ENCODE measurements around the gene TEX19. TPM values are rescaled to one million over a fixed set of nuclear protein-coding genes. Genes with fewer than 3 reads are reported as not detected.

Gene TEX19
- total and polyA plus RNA-seq, 3 donors from 2014 or later: 21.9 to 37.8 (median 31.2) TPM

DNA sequence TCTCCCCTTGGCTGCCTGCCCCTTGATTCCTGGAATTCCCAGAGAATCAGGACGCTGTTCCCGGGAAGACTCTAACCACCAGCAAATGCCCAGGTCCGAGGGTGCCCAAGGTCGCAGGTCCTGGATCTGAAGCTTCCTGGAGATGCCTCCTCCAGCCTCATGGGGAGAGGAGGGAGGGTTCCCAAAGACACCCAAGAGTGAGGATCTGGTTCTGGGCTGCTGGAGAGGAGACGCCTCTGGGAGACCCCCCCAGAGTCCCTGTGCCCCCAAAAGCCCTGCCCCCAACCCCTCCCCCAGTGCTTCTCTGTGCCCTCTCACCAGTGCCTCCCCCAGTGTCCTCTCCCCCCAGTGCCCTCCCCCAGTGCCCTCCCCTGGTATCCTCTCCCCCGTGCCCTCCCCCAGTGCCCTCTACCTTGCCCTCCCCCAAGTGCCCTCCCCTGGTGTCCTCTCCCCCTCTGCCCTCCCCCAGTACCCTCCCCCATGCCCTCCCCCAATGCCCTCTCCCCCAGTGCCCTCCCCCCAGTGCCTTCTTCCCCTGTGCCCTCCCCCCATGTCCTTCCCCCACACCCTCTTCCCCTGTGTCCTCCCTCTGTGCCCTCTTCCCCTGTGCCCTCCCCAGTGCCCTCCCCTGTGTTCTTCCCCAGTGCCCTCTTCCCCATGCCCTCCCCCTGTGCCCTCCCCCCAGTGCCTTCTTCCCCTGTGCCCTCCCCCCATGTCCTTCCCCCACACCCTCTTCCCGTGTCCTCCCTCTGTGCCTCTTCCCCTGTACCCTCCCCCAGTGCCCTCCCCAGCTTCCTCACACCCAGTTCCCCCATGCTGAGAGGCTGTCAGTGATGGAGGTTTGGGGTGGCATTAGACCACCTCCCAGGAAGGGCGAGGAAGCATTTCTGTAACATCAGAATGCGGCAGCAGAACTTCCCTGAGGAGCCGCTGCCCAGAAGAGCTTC lies 19.1 kb upstream of the TEX19 start:
- WGBS, 2 donors: 66 to 76% methylated on average over 8 of the region's 10 CpGs
- DNase-seq: no peak
- intact Hi-C loops (cut with DNase I; ENCODE audit: low total_unique reads): no loop called here
- no peaks in the 10 kb centered on the region for H3K9me3 ChIP-seq
- peaks cover 4% of the 10 kb centered on the region for H3K4me1 ChIP-seq
- TF ChIP-seq CTCF (IDR thresholded peaks at IDR 0.05): no peak
- TF ChIP-seq POLR2A (IDR thresholded peaks at IDR 0.05): no peak
- no peak overlapping the region for H3K4me3 ChIP-seq
- no peaks in the 10 kb centered on the region for H3K27me3 ChIP-seq
- no peak overlapping the region for H3K27ac ChIP-seq
- H3K36me3 ChIP-seq (ENCODE audit: low read depth, missing control alignments): no peaks in the 10 kb centered on the region

- 71 to 74% methylated on average over 20 to 28 of the region's 28 CpGs for WGBS, 2 donors
- Histone ChIP-seq H3K36me3 (ENCODE audit: low read depth, missing control alignments) (no peaks in the 10 kb centered on the region), H3K9me3 (no peaks in the 10 kb centered on the region), H3K4me3 (no peak overlapping the region), H3K4me1 (no peaks in the 10 kb centered on the region), H3K27ac (no peak overlapping the region), H3K27me3 (no peaks in the 10 kb centered on the region)
- intact Hi-C loops (cut with DNase I; ENCODE audit: low total_unique reads): no loop called here
- DNase-seq: no peak
- no peak for TF ChIP-seq CTCF (IDR thresholded peaks at IDR 0.05)
- no peak for TF ChIP-seq POLR2A (IDR thresholded peaks at IDR 0.05)
Measured at GRCh38 chr17:82342361-82343079, 16.5 kb upstream of the TEX19 start.

GRCh38 chr17:82343560-82343959 lies 15.5 kb upstream of the TEX19 start:
- no peak for DNase-seq
- no peak overlapping the region for H3K4me3 ChIP-seq
- no peak for TF ChIP-seq CTCF (IDR thresholded peaks at IDR 0.05)
- no peak for TF ChIP-seq POLR2A (IDR thresholded peaks at IDR 0.05)
- intact Hi-C loops (cut with DNase I; ENCODE audit: low total_unique reads): no loop called here
- no peaks in the 10 kb centered on the region for H3K36me3 ChIP-seq (ENCODE audit: low read depth, missing control alignments)
- no peaks in the 10 kb centered on the region for H3K9me3 ChIP-seq
- H3K27ac ChIP-seq: no peak overlapping the region
- no peaks in the 10 kb centered on the region for H3K4me1 ChIP-seq
- WGBS, 2 donors: 96 to 99% methylated on average over 5 of the region's 5 CpGs
- no peaks in the 10 kb centered on the region for H3K27me3 ChIP-seq

DNA sequence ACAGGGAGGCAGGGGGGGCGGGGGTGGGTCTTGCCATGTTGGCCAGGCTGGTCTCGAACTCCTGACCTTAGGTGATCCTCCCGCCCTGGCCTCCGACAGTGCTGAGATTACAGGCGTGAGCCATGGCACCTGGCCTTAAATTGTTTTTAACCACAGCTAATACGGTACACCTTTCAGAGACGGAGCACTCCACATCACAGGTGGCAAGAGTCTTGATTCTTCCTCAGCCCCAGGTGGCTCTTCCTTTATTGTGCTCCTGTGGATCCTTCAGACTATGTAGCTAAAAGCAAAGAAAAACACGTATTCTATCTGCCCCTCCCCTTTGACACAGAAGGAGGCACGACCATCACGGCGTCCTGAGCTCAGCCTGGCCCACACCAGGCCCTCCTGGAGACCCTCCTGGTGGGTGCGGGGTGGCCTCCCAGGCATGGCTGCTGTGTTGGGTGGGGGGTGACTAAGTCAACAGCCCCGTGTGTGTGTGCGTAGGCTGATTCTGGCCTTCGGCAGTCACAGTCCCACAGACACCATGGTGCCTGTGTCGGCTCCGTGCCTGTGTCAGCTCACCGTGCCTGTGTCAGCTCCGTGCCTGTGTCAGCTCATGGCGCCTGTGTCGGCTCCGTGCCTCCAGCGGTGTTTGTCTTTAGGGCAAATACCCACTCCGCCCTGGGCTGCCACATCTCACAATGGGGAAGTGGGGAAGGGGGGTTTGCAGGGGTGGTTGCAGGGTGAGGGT lies 14.7 kb upstream of the TEX19 start:
- intact Hi-C loops (cut with DNase I; ENCODE audit: low total_unique reads): no loop called here
- H3K27me3 ChIP-seq: no peaks in the 10 kb centered on the region
- DNase-seq: no peak
- 81 to 92% methylated on average over 12 to 24 of the region's 24 CpGs for WGBS, 2 donors
- TF ChIP-seq CTCF (IDR thresholded peaks at IDR 0.05): no peak
- TF ChIP-seq POLR2A (IDR thresholded peaks at IDR 0.05): no peak
- peaks cover 4% of the 10 kb centered on the region for H3K4me1 ChIP-seq
- H3K9me3 ChIP-seq: no peaks in the 10 kb centered on the region
- H3K27ac ChIP-seq: no peak overlapping the region
- no peak overlapping the region for H3K4me3 ChIP-seq
- H3K36me3 ChIP-seq (ENCODE audit: low read depth, missing control alignments): no peaks in the 10 kb centered on the region
